GM12891 (cell line): Measurements from ENCODE around the gene SLC4A3.

Experiments
- PAX5 ChIP-seq: IDR thresholded peaks from 2 replicates; pipeline ENCODE4 v1.6.1; 2011; ENCODE audit warnings: low read length, moderate library complexity, mild to moderate bottlenecking; ENCODE audit not compliant: insufficient read depth, severe bottlenecking
- POLR2A ChIP-seq: IDR thresholded peaks from 2 replicates; pipeline ENCODE4 v1.6.1; 2011; ENCODE audit warnings: low read depth, low read length, control low read depth
- POLR2AphosphoS5 ChIP-seq: IDR thresholded peaks from 2 replicates; pipeline ENCODE4 v1.6.1; 2011; ENCODE audit warnings: low read depth, low read length, control low read depth
- POU2F2 ChIP-seq: IDR thresholded peaks from 2 replicates; pipeline ENCODE4 v1.6.1; 2011; ENCODE audit warnings: low read depth, mild to moderate bottlenecking, control low read depth, low read length, moderate library complexity
- SPI1 ChIP-seq: IDR thresholded peaks from 2 replicates; pipeline ENCODE4 v1.6.1; 2011; ENCODE audit warnings: low read depth, low read length, control low read depth
- TAF1 ChIP-seq: IDR thresholded peaks from 2 replicates; pipeline ENCODE4 v1.6.1; 2011; ENCODE audit warnings: low read depth, low read length, control low read depth

- TF ChIP-seq POLR2AphosphoS5, result no peak
- no peak for TF ChIP-seq POLR2A
- no peak for TF ChIP-seq TAF1
- no peak for TF ChIP-seq SPI1
- no peak for TF ChIP-seq POU2F2
- TF ChIP-seq PAX5, result no peak
These were observed 60.6 kb downstream of the SLC4A3 start for GRCh38 chr2:219687882-219688559.
